Endothelial cell of umbilical vein (primary cell): ENCODE results near the gene SCAI.
"Not testable (repeated sequence)": the region's sequence is repeated elsewhere in the genome, so short reads cannot be mapped to it uniquely, and the experiment has no call there.

ENCODE experiments used
- EZH2 ChIP-seq: IDR thresholded peaks from 2 replicates; pipeline ENCODE4 v1.6.1; 2012; ENCODE audit warnings: borderline replicate concordance, low read depth, mild to moderate bottlenecking, moderate library complexity, low read length, inconsistent platforms; ENCODE audit not compliant: severe bottlenecking
- POLR2AphosphoS5 ChIP-seq: IDR thresholded peaks from 2 replicates; pipeline ENCODE4 v1.6.1; 2012; ENCODE audit warnings: low read depth, mild to moderate bottlenecking, control low read depth, low read length, moderate library complexity; ENCODE audit not compliant: insufficient read depth
- TF ChIP-seq, protein P1 (sequence below), 2 donors: IDR thresholded peaks; 1 replicate in 1 of 2; 2 replicates in 1 of 2; pipeline ENCODE4 v1.5.1; 2011; ENCODE audit warnings: low read length in 2 of 2, mild to moderate bottlenecking in 2 of 2, moderate library complexity in 2 of 2, control low read depth in 1 of 2, inconsistent platforms in 1 of 2, low read depth in 1 of 2; ENCODE audit not compliant: insufficient read depth in 1 of 2; ENCODE audit errors: extremely low read depth in 1 of 2

DNA sequence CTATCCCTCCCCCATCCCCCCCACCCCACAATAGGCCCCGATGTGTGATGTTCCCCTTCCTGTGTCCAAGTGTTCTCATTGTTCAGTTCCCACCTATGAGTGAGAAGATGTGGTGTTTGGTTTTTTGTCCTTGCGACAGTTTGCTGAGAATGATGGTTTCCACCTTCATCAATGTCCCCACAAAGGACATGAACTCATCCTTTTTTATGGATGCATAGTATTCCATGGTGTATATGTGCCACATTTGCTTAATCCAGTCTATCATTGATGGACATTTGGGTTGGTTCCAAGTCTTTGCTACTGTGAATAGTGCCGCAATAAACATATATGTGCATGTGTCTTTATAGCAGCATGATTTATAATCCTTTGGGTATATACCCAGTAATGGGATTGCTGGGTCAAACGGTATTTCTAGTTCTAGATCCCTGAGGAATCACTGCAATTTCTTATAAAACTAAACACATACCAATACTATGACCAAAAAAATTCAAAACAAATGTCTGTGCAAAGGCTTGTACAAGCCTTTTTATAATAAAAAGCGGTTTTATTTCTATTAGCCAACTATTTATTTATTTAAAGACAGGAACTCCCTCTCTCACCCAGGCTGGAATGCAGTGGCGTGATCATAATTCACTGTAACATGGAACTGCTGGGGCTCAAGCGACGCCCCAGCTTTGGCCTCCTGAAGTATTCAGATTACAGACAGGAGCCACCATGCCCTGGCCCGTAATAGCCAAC, 183.5 kb downstream of the SCAI start:
- TF ChIP-seq, protein P1, sequence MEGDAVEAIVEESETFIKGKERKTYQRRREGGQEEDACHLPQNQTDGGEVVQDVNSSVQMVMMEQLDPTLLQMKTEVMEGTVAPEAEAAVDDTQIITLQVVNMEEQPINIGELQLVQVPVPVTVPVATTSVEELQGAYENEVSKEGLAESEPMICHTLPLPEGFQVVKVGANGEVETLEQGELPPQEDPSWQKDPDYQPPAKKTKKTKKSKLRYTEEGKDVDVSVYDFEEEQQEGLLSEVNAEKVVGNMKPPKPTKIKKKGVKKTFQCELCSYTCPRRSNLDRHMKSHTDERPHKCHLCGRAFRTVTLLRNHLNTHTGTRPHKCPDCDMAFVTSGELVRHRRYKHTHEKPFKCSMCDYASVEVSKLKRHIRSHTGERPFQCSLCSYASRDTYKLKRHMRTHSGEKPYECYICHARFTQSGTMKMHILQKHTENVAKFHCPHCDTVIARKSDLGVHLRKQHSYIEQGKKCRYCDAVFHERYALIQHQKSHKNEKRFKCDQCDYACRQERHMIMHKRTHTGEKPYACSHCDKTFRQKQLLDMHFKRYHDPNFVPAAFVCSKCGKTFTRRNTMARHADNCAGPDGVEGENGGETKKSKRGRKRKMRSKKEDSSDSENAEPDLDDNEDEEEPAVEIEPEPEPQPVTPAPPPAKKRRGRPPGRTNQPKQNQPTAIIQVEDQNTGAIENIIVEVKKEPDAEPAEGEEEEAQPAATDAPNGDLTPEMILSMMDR (IDR thresholded peaks at IDR 0.05; ENCODE audit: extremely low read depth in 1 of 2, insufficient read depth in 1 of 2, low read depth in 1 of 2, low read length in 2 of 2), result not testable (repeated sequence)
- TF ChIP-seq EZH2, POLR2AphosphoS5: not testable (repeated sequence)
